Coronary artery (tissue), 2 donors: ENCODE measurements around the gene RPE65.

Experiments
- DNase-seq: peaks from one replicate; pipeline ENCODE4 v3.0.0-alpha.2; 2017; ENCODE audit warnings: low spot score
- H3K27ac ChIP-seq, 2 donors: fragments of 200-600 bp; sonication (generic); one replicate each; pipeline ENCODE4 v1.5.1; 2016 to 2019
- H3K4me3 ChIP-seq: fragments of 200-600 bp; sonication (generic); 2 replicates; pipeline ENCODE4 v1.5.1; 2016; ENCODE audit warnings: mild to moderate bottlenecking, moderate library complexity
- CTCF ChIP-seq: fragments of 200-600 bp; sonication (generic); IDR thresholded peaks from one replicate; pipeline ENCODE4 v1.5.1; 2019; ENCODE audit warnings: antibody characterized with exemption

The RPE65 gene

DNA sequence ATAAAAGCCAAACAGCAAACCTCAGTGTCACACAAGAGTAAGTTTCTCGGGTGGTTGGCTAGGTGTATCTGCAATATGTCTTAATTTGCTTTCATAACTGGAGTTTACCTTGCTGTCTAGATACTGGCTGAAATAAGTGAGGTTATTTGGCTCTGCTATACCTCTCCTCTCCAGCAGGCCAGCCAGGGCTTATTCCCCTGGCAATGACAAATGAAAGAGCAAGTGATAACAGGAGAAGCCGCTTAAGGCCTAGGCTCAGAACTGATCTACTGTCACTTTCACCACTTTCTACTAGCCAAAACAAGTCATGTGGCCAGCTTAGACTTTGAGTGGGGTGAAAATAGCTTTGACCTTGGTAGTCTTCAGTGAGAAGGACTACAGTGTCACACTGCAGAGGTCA lies 4.8 kb upstream of the RPE65 start:
- Histone ChIP-seq H3K27ac (no peak overlapping the region), H3K4me3 (no peak overlapping the region)
- no peak for DNase-seq
- TF ChIP-seq CTCF = no peak

GRCh38 chr1:68453060-68453670 lies 3.4 kb upstream of the RPE65 start:
- H3K27ac ChIP-seq = no peak overlapping the region
- no peak for DNase-seq
- TF ChIP-seq CTCF = no peak
- H3K4me3 ChIP-seq = no peak overlapping the region

DNA sequence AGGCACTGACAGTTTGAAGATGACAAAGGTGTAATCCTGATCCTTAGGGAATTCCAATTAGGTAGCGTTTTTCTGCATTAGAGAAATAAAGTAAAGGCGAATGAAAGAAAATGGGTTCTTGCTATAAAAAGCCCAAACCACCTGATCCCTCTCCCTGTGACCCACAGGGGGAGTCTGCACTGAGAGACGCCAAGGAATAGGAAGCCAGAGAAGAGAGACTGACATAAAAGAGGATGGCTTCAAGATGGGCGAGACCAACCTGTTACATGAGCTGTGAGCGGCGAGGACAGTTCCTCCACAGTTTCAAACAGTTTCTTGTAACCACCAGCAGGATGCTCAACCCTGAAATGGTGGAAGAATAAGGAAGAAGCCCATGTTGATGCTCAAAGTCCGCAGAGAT lies 1.4 kb downstream of the RPE65 start:
- TF ChIP-seq CTCF = no peak
- Histone ChIP-seq H3K27ac (no peak overlapping the region), H3K4me3 (no peak overlapping the region)
- DNase-seq = no peak

DNA sequence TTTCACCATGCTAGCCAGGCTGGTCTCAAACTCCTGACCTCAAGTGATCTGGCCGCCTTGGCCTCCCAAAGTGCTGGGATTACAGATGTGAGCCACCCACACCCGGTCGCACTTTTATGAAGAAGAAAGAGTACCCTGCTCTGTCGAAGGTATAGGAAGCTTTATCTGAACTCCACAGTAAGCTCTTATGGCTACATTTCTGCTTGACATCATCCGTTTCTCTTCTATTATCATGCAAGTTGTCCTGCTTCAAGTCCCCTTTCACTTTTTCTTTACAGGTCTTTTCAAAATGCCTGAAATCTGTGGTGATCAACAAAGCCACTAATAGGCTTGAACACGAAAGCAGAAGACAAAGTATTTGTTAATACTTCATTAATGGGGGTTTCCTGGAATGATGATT lies 4.0 kb downstream of the RPE65 start:
- DNase-seq = no peak
- H3K4me3 ChIP-seq = no peak overlapping the region
- TF ChIP-seq CTCF = no peak
- H3K27ac ChIP-seq = no peak overlapping the region

- no peak for DNase-seq
- no peak overlapping the region for H3K27ac ChIP-seq
- peak; percentile 35 for TF ChIP-seq CTCF
- H3K4me3 ChIP-seq = no peak overlapping the region
Observed at GRCh38 chr1:68442822-68443556, 6.8 kb downstream of the RPE65 start.

- TF ChIP-seq CTCF = no peak
- Histone ChIP-seq H3K4me3 (no peak overlapping the region), H3K27ac (no peak overlapping the region)
- no peak for DNase-seq
Observed at GRCh38 chr1:68442006-68442405, 7.7 kb downstream of the RPE65 start.

DNA sequence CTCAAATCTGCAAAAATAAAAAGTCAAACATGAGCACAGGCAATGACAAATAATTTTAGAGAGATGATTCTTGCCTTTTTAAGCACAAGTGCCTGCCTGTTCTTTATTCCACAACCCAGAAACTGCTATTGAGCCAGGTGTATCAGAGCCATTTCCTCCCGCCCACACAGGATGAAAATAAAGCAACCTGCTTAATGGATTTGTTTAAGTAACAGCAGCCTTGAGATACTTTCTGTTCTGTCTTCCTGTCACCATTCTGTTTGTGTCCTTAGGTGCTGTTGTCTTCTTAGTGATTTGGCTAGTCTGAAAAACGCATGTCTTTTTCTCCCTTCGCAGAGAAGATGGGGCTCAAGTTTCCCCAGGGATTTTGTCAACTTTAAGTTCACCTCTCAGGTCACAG lies 11.4 kb downstream of the RPE65 start:
- no peak for TF ChIP-seq CTCF
- DNase-seq = no peak
- Histone ChIP-seq H3K4me3 (no peak overlapping the region), H3K27ac (no peak overlapping the region)
